Testis (tissue), 2 donors: ENCODE data around the gene UBAC2.

Source experiments
- POLR2A ChIP-seq: fragments of 450-650 bp; IDR thresholded peaks from one replicate; pipeline ENCODE4 v1.6.1; 2017; ENCODE audit warnings: antibody characterized with exemption, mild to moderate bottlenecking, moderate library complexity
- TF ChIP-seq, protein P1 (sequence below), 3 experiments: fragments of 450-650 bp in 2 of 3; fragments of 200-600 bp in 1 of 3; sonication (generic) in 1 of 3; IDR thresholded peaks; one replicate each; pipeline ENCODE4 v1.5.1; 2016 to 2019; ENCODE audit warnings: antibody characterized with exemption in 3 of 3, mild to moderate bottlenecking in 2 of 3, moderate library complexity in 1 of 3

DNA sequence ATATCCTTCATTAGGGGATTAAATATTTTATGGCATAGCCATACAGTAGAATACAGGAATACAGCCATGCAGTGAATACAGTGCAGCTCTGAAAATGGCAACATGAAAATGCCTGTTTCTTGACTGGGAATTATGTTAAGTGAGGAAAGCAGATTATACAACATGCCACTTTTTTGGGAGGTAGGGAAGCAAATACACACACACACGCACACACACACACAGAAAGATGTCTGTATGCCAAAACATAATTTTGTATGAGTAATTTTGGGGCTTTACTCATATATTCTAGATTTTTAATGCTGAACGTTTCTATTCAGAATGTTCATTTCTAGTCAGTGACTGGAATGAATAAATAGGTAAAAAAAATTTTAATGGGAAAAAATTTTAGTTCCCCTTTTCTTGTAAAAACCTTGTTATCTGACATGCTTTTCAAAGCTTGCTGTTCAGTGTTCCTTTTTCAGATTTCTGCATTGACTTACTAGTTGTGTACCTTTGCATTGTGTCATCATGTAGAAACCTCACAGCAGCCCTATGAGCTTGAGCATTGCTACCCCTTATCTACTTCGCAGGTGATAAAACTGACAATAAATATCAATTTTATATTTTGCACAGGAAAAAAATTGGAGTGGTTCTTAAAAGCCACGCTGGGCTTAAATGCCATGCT lies 98.7 kb downstream of the UBAC2 start:
- no peak for TF ChIP-seq POLR2A
- TF ChIP-seq, protein P1, sequence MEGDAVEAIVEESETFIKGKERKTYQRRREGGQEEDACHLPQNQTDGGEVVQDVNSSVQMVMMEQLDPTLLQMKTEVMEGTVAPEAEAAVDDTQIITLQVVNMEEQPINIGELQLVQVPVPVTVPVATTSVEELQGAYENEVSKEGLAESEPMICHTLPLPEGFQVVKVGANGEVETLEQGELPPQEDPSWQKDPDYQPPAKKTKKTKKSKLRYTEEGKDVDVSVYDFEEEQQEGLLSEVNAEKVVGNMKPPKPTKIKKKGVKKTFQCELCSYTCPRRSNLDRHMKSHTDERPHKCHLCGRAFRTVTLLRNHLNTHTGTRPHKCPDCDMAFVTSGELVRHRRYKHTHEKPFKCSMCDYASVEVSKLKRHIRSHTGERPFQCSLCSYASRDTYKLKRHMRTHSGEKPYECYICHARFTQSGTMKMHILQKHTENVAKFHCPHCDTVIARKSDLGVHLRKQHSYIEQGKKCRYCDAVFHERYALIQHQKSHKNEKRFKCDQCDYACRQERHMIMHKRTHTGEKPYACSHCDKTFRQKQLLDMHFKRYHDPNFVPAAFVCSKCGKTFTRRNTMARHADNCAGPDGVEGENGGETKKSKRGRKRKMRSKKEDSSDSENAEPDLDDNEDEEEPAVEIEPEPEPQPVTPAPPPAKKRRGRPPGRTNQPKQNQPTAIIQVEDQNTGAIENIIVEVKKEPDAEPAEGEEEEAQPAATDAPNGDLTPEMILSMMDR (IDR thresholded peaks at IDR 0.05): no peak
